Activated gamma-delta T cell treated with anti-CD3 and anti-CD28 coated beads, Interleukin-2, amount 50 U/mL, for 16 hours (primary cell): ENCODE measurements around the gene FASN.
A peak's percentile ranks its signal among the peaks of the same experiment; 100 is the strongest.

Experiments used
- DNase-seq: peaks from one replicate; pipeline ENCODE4 v3.0.0-alpha.2; 2020; ENCODE audit warnings: low read depth

FASN gene

GRCh38 chr17:82101301-82101715 lies 3.3 kb upstream of the FASN start:
- DNase-seq = no peak

- no peak for DNase-seq
Observed at GRCh38 chr17:82100502-82101298, 2.7 kb upstream of the FASN start.

- no peak for DNase-seq
Observed at GRCh38 chr17:82098939-82099763, 1.1 kb upstream of the FASN start.

- no peak for DNase-seq
Observed at GRCh38 chr17:82097919-82098168, 192 bp downstream of the FASN start.

- DNase-seq = peak; percentile 27
Observed at GRCh38 chr17:82097184-82097918, 685 bp downstream of the FASN start.

GRCh38 chr17:82096709-82097183 lies 1.3 kb downstream of the FASN start:
- DNase-seq = no peak

- DNase-seq = no peak
Observed at GRCh38 chr17:82095777-82096708, 2.0 kb downstream of the FASN start.

- DNase-seq = no peak
Observed at GRCh38 chr17:82094931-82095776, 2.9 kb downstream of the FASN start.

GRCh38 chr17:82092995-82093751 lies 4.9 kb downstream of the FASN start:
- DNase-seq = no peak

- DNase-seq = no peak
Observed at GRCh38 chr17:82092628-82092994, 5.4 kb downstream of the FASN start.

GRCh38 chr17:82092094-82092586 lies 5.9 kb downstream of the FASN start:
- DNase-seq = no peak

GRCh38 chr17:82091264-82092066 lies 6.6 kb downstream of the FASN start:
- no peak for DNase-seq

- DNase-seq = no peak
Observed at GRCh38 chr17:82090549-82091263, 7.3 kb downstream of the FASN start.

- DNase-seq = no peak
Observed at GRCh38 chr17:82089723-82090548, 8.1 kb downstream of the FASN start.

- DNase-seq = no peak
Observed at GRCh38 chr17:82088838-82089722, 9.0 kb downstream of the FASN start.
